GM06990 (cell line): ENCODE data around the gene PCDHB14.
"Not testable (repeated sequence)": the region's sequence is repeated elsewhere in the genome, so short reads cannot be mapped to it uniquely, and the experiment has no call there.

Experiments used
- DNase-seq: peaks from one replicate; pipeline ENCODE4 v3.0.0-alpha.2; 2011; ENCODE audit not compliant: insufficient read length; ENCODE audit errors: extremely low read depth
- H3K27me3 ChIP-seq: replicated peaks from 2 replicates; pipeline ENCODE4 v1.6.0; 2011; ENCODE audit warnings: low read length; ENCODE audit not compliant: control insufficient read depth, insufficient read depth
- H3K36me3 ChIP-seq: 2 replicates; pipeline ENCODE4 v1.5.1; 2011; ENCODE audit warnings: low read length; ENCODE audit not compliant: control insufficient read depth, insufficient read depth
- H3K4me3 ChIP-seq: replicated peaks from 2 replicates; pipeline ENCODE4 v1.5.1; 2011; ENCODE audit warnings: low read depth, mild to moderate bottlenecking, control low read depth, low read length
- CTCF ChIP-seq: IDR thresholded peaks from 2 replicates; pipeline ENCODE4 v1.5.1; 2011; ENCODE audit warnings: low read length, control low read depth, mild to moderate bottlenecking, inconsistent platforms; ENCODE audit not compliant: insufficient read depth, poor library complexity, severe bottlenecking

The PCDHB14 gene

GRCh38 chr5:141196363-141196762, 26.8 kb upstream of the PCDHB14 start:
- no peak for DNase-seq
- TF ChIP-seq CTCF = no peak
- H3K36me3 ChIP-seq = no peaks in the 10 kb centered on the region
- no peaks in the 10 kb centered on the region for H3K27me3 ChIP-seq
- no peak overlapping the region for H3K4me3 ChIP-seq

GRCh38 chr5:141199359-141200235, 23.5 kb upstream of the PCDHB14 start, which contains the start of gene PCDHB11:
TSS of gene PCDHB11 (plus strand) at chr5:141199627. CDS start at chr5:141199775, 148 bp downstream.
- H3K27me3 ChIP-seq = no peaks in the 10 kb centered on the region
- DNase-seq = no peak
- no peaks in the 10 kb centered on the region for H3K36me3 ChIP-seq
- TF ChIP-seq CTCF = peak; percentile 5
- no peak within 1 kb of the TSS for H3K4me3 ChIP-seq

- H3K4me3 ChIP-seq, H3K27me3 ChIP-seq, H3K36me3 ChIP-seq, DNase-seq: not testable (repeated sequence)
These were observed 22.0 kb upstream of the PCDHB14 start for GRCh38 chr5:141201126-141201525.

GRCh38 chr5:141201646-141202045, 21.5 kb upstream of the PCDHB14 start:
- not testable (repeated sequence) for H3K4me3 ChIP-seq, H3K27me3 ChIP-seq, H3K36me3 ChIP-seq, DNase-seq

GRCh38 chr5:141208478-141208877, 14.7 kb upstream of the PCDHB14 start, which contains the start of gene PCDHB12:
TSS of gene PCDHB12 (plus strand) at chr5:141208719. CDS start at chr5:141208908, 189 bp downstream.
- TF ChIP-seq CTCF = no peak
- Histone ChIP-seq H3K36me3 (no peaks in the 10 kb centered on the region), H3K4me3 (no peak within 1 kb of the TSS), H3K27me3 (no peaks in the 10 kb centered on the region)
- no peak for DNase-seq

GRCh38 chr5:141210281-141210680, 12.9 kb upstream of the PCDHB14 start:
- not testable (repeated sequence) for H3K4me3 ChIP-seq, H3K36me3 ChIP-seq, DNase-seq, H3K27me3 ChIP-seq

GRCh38 chr5:141210849-141211248, 12.3 kb upstream of the PCDHB14 start:
- not testable (repeated sequence) for H3K4me3 ChIP-seq, H3K36me3 ChIP-seq, H3K27me3 ChIP-seq, DNase-seq

GRCh38 chr5:141213656-141214339, 9.3 kb upstream of the PCDHB14 start, which contains the start of gene PCDHB13:
TSS of gene PCDHB13 (plus strand) at chr5:141213919. CDS start at chr5:141214124, 205 bp downstream.
- DNase-seq, H3K27me3 ChIP-seq, H3K4me3 ChIP-seq, H3K36me3 ChIP-seq: not testable (repeated sequence)

- not testable (repeated sequence) for H3K27me3 ChIP-seq, DNase-seq, H3K4me3 ChIP-seq, H3K36me3 ChIP-seq
These were observed 8.6 kb upstream of the PCDHB14 start for GRCh38 chr5:141214583-141214982.

- not testable (repeated sequence) for H3K27me3 ChIP-seq, DNase-seq, H3K4me3 ChIP-seq, H3K36me3 ChIP-seq
These were observed 7.6 kb upstream of the PCDHB14 start for GRCh38 chr5:141215504-141215903.

GRCh38 chr5:141216035-141216434, 7.1 kb upstream of the PCDHB14 start:
- not testable (repeated sequence) for H3K27me3 ChIP-seq, DNase-seq, H3K36me3 ChIP-seq, H3K4me3 ChIP-seq
